ENCODE results near the gene MAPKAPK5. TPM values are rescaled to one million over a fixed set of nuclear protein-coding genes. Genes with fewer than 3 reads are reported as not detected.
"Not testable (repeated sequence)": the region's sequence is repeated elsewhere in the genome, so short reads cannot be mapped to it uniquely, and the experiment has no call there.

MAPKAPK5 gene
- total RNA-seq, 1 donor from 2014 or later, result 6.4 TPM

DNA sequence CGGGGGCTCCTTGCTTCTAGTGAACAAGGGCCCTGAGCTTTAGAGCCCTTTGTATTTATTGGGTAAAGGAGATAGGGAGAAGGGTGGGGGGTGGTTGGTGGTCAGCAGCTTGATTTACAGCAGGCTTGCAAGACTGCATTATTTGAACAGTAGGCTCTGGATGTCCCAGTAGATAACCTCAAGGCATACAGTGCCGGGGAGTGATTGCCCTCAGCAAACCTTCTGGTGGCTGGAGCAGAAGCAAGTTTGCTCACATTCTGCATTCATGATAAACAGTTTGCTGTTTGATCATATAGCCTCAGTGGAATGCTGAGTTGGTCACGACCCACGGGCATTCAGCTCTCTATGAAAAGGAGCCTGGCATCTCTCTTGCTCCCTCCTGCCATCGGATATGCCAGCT lies 16.5 kb upstream of the MAPKAPK5 start:
- Histone ChIP-seq H3K9me3 (no peaks in the 10 kb centered on the region), H3K27me3 (no peaks in the 10 kb centered on the region), H3K4me3 (no peak overlapping the region), H3K4me1 (no peaks in the 10 kb centered on the region), H3K36me3 (no peaks in the 10 kb centered on the region), H3K27ac (no peak overlapping the region)
- no peak for DNase-seq (ENCODE audit: low spot score in 2 of 2)
- intact Hi-C loops (cut with DNase I), result no loop called here
- TF ChIP-seq, protein P1, sequence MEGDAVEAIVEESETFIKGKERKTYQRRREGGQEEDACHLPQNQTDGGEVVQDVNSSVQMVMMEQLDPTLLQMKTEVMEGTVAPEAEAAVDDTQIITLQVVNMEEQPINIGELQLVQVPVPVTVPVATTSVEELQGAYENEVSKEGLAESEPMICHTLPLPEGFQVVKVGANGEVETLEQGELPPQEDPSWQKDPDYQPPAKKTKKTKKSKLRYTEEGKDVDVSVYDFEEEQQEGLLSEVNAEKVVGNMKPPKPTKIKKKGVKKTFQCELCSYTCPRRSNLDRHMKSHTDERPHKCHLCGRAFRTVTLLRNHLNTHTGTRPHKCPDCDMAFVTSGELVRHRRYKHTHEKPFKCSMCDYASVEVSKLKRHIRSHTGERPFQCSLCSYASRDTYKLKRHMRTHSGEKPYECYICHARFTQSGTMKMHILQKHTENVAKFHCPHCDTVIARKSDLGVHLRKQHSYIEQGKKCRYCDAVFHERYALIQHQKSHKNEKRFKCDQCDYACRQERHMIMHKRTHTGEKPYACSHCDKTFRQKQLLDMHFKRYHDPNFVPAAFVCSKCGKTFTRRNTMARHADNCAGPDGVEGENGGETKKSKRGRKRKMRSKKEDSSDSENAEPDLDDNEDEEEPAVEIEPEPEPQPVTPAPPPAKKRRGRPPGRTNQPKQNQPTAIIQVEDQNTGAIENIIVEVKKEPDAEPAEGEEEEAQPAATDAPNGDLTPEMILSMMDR (IDR thresholded peaks at IDR 0.05), result no peak

DNA sequence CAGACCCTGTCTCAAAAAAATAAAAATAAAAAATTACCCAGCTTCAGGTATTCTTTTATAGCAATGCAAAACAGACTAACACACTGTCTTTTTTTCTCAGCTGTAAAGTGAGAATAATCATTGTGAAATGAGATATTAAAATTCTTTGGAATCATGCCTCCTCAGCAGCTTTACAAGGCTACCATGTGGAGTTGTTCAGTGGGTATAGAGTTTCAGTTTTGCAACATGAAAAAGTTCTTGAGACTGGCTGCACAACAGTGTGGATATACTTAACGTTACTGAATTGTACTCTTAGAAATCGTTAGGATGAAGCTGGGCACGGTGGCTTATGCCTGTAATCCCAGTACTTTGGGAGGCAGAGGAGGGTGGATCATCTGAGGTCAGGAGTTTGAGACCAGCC lies 15.7 kb upstream of the MAPKAPK5 start:
- Histone ChIP-seq H3K27ac (no peak overlapping the region), H3K4me3 (no peak overlapping the region), H3K36me3 (no peaks in the 10 kb centered on the region), H3K27me3 (no peaks in the 10 kb centered on the region), H3K4me1 (no peaks in the 10 kb centered on the region), H3K9me3 (no peaks in the 10 kb centered on the region)
- intact Hi-C loops (cut with DNase I), result no loop called here
- TF ChIP-seq, protein P1 (IDR thresholded peaks at IDR 0.05), result no peak
- no peak for DNase-seq (ENCODE audit: low spot score in 2 of 2)

DNA sequence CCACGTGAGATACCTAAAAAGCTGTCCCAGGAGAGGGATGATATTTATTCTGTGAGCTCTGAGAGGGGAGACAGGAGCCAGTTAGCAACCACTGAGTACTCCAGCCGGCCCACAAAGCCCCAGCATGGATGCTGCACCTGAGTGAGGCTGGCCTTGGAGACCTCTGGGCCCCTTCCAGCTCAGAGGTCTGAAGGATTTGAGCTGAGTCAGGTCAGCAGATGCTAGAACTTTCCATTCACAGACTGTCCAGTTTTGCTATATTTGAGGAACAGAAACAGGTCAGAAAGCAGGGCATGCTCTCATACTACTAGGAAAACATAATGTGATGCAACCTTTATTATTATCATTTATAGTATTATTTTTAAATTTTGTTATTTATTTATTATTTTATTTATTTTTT lies 15.0 kb upstream of the MAPKAPK5 start:
- H3K27me3 ChIP-seq, result no peaks in the 10 kb centered on the region
- no peak for DNase-seq (ENCODE audit: low spot score in 2 of 2)
- no peak overlapping the region for H3K27ac ChIP-seq
- no peaks in the 10 kb centered on the region for H3K4me1 ChIP-seq
- H3K9me3 ChIP-seq, result no peaks in the 10 kb centered on the region
- intact Hi-C loops (cut with DNase I), result no loop called here
- TF ChIP-seq, protein P1 (IDR thresholded peaks at IDR 0.05), result no peak
- H3K4me3 ChIP-seq, result no peak overlapping the region
- no peaks in the 10 kb centered on the region for H3K36me3 ChIP-seq

DNA sequence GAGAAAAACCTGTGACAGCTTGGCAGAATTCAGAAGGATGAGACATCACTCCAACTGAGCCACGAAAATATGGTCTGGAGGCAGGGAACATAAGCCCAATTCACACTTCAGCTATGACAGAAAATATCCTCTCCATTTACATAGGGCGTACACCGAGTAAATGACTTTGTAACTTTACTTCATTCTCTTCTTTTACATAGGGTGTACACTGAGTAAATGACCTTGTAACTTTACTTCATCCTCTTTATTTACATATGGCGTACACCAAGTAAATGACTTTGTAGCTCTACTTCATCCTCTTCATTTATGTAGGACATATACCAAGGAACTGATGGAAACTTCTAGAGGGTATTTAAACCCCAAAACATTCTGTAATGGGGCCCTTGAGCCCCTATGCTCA lies 14.1 kb upstream of the MAPKAPK5 start:
- H3K36me3 ChIP-seq, result no peaks in the 10 kb centered on the region
- no peak for DNase-seq (ENCODE audit: low spot score in 2 of 2)
- intact Hi-C loops (cut with DNase I), result no loop called here
- H3K4me3 ChIP-seq, result no peak overlapping the region
- no peaks in the 10 kb centered on the region for H3K27me3 ChIP-seq
- TF ChIP-seq, protein P1 (IDR thresholded peaks at IDR 0.05), result no peak
- H3K9me3 ChIP-seq, result no peaks in the 10 kb centered on the region
- H3K27ac ChIP-seq, result no peak overlapping the region
- no peaks in the 10 kb centered on the region for H3K4me1 ChIP-seq

DNA sequence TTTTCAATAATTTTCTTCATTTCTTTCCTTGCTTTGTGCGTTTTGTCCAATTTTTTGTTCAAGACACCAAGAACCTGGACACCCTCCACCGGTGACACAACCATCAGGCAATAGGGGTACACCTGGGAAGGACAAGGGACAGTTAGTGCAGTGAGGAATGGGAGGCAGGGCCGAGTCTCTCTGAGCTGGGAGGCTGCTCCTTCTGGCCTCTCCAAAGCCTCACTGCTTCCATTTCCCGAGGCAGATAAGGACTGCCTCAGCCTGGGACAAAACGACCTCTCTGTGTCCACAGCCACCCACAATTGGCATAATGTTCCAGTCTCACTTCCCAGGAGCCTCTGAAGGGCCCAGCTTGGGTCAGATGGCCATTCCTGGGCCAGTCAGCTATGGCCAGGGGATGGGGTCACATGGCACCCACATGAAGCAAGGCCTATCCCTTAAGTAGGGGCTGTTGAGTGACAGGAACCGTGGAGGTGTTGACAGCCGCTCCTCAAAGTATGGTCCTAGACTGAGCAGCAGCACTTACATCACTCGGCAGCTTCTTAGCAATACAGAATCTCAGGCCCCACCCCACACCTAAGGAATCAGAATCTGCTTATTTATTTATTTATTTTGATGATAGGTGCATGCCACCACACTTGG lies 13.6 kb upstream of the MAPKAPK5 start:
- Histone ChIP-seq H3K4me3 (no peak overlapping the region), H3K9me3 (no peaks in the 10 kb centered on the region), H3K36me3 (no peaks in the 10 kb centered on the region), H3K4me1 (no peaks in the 10 kb centered on the region), H3K27ac (no peak overlapping the region), H3K27me3 (no peaks in the 10 kb centered on the region)
- TF ChIP-seq, protein P1 (IDR thresholded peaks at IDR 0.05), result no peak
- no peak for DNase-seq (ENCODE audit: low spot score in 2 of 2)
- intact Hi-C loops (cut with DNase I), result no loop called here

DNA sequence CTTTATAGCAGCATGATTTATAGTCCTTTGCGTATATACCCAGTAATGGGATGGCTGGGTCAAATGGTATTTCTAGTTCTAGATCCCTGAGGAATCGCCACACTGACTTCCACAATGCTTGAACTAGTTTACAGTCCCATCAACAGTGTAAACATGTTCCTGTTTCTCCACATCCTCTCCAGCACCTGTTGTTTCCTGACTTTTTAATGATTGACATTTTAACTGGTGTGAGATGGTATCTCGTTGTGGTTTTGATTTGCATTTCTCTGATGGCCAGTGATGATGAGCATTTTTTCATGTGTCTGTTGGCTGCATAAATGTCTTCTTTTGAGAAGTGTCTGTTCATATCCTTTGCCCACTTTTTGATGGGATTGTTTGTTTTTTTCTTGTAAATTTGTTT lies 12.4 kb upstream of the MAPKAPK5 start:
- DNase-seq (ENCODE audit: low spot score in 2 of 2); H3K4me3 ChIP-seq; H3K27ac ChIP-seq; H3K27me3 ChIP-seq; H3K9me3 ChIP-seq; intact Hi-C loops (cut with DNase I); H3K4me1 ChIP-seq; H3K36me3 ChIP-seq: not testable (repeated sequence)

DNA sequence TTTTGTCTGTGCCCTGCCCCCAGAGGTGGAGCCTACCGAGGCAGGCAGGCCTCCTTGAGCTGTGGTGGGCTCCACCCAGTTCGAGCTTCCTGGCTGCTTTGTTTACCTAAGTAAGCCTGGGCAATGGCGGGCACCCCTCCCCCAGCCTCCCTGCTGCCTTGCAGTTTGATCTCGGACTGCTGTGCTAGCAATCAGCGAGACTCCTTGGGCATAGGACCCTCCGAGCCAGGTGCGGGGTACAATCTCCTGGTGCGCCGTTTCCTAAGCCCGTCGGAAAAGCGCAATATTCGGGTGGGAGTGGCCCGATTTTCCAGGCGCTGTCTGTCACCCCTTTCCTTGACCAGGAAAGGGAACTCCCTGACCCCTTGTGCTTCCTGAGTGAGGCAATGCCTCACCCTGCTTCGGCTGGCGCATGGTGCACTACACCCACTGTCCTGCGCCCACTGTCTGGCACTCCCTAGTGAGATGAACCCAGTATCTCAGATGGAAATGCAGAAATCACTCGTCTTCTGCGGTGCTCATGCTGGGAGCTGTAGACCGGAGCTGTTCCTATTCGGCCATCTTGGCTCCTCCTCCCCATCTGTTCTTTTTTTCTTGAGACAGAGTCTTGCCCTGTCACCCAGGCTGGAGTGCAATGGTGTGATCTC lies 7.2 kb upstream of the MAPKAPK5 start:
- H3K4me3 ChIP-seq; H3K36me3 ChIP-seq; H3K9me3 ChIP-seq; intact Hi-C loops (cut with DNase I); DNase-seq (ENCODE audit: low spot score in 2 of 2); H3K4me1 ChIP-seq; H3K27ac ChIP-seq; H3K27me3 ChIP-seq: not testable (repeated sequence)

DNA sequence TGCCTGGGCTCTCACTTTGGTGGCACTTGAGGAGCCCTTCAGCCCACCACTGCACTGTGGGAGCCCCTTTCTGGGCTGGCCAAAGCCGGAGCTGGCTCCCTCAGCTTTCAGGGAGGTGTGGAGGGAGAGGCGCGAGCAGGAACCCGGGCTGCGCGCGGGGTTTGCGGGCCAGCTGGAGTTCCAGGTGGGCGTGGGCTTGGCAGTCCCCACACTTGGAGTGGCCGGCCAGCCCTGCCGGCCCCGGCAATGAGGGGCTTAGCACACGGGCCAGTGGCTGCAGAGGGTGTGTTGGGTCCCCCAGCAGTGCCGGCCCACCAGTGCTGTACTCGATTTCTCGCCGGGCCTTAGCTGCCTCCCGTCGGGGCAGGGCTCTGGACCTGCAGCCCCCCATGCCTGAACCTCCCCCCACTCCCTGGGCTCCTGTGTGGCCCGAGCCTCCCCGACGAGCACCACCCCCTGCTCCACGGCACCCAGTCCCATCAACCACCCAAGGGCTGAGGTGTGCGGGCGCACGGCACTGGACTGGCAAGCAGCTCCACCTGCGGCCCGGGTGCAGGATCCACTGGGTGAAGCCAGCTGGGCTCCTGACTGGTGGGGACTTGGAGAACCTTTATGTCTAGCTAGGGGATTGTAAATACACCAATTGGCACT lies 6.4 kb upstream of the MAPKAPK5 start:
- H3K27ac ChIP-seq; H3K4me1 ChIP-seq; H3K27me3 ChIP-seq; H3K9me3 ChIP-seq; intact Hi-C loops (cut with DNase I); H3K36me3 ChIP-seq; DNase-seq (ENCODE audit: low spot score in 2 of 2); H3K4me3 ChIP-seq: not testable (repeated sequence)

Data from ascending aorta (tissue), 2 donors.